Inferior parietal cortex (tissue), 1 donor: ENCODE results near the gene TRIP13.

ENCODE experiments used
- DNase-seq: peaks from one replicate; pipeline ENCODE4 v3.0.0-alpha.2; 2016; ENCODE audit errors: extremely low spot score

TRIP13 gene

GRCh38 chr5:854966-855743 is 37.5 kb upstream of the TRIP13 start:
- no peak for DNase-seq

DNA sequence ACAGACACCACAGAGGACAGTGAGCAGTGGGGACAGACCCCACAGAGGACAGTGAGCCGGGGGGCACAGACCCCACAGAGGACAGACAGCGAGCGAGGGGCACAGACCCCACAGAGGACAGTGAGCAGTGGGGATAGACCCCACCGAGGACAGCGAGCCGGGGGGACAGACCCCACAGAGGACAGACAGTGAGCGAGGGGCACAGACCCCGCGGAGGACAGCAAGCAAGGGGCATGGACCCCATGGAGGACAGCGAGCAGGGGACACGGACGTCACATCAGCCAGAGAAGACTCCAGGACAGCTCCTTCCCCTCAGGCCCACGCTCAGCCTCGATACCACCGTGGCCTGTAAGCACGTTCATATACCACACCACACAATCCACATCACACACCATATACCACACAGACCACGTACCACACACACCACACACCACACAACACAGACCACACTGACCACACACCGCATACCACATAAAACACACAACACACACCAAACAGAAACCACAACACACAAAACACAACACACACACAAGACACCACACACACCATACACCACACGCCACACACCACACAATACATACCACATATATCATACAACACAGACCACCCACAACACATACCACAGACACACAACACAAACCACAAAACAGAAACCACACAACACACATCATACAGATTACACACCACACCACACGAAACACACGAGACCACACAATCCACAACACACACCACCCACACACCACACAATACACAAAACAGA is 36.7 kb upstream of the TRIP13 start:
- DNase-seq = no peak

GRCh38 chr5:856531-857425 is 35.9 kb upstream of the TRIP13 start:
- DNase-seq = no peak

DNA sequence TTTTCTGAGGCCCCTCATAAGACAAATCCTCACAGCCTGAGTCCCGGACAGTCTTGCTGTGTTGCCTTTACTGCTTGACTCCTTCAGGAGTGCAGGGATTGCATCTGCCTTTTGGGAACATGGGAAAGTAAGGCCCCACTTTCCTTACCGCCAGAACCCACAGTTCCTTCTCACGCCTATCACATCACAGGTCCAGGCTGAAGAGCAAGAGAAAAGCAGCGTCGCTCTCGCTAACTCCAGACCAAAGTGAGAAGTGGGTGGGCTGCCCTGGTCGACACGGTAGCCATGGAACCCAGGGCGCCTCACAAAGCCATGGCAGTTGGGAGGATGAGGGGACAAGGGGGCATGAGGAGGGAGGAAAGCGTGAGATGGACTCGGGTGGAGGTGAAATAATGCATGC is 34.0 kb upstream of the TRIP13 start:
- no peak for DNase-seq

- DNase-seq = no peak
Measured at GRCh38 chr5:859391-859790, 33.3 kb upstream of the TRIP13 start.

- DNase-seq = no peak
Measured at GRCh38 chr5:859798-860296, 32.8 kb upstream of the TRIP13 start.

DNA sequence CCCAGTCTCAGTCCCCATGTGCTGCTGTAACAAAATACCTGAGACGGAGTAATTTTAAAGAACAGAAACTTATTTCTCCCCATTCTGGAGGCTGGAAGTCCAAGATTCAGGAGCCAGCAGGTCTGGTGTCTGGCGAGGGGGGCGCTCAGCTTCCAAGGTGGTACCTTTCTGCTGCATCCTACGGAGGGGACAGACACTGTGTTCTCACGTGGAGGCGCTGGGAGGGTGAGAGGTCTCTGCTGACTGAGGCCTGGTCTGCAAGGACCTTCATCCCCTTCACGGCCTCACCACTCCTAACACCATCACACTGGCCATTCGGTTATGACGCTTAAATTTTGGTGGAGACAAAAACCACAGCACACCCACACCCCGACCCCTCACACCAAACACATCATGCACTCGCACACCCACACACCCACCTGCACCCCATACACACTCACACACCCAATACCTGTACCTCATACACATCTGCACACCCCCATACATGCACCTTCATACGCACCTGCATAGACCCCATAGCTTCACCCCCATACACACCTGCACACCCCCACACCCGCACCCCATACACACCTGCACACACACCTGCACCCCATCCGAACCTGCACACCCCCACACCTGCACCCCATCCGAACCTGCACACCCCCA is 32.1 kb upstream of the TRIP13 start:
- DNase-seq = no peak

- DNase-seq = no peak
Measured at GRCh38 chr5:861442-862366, 31.0 kb upstream of the TRIP13 start.

DNA sequence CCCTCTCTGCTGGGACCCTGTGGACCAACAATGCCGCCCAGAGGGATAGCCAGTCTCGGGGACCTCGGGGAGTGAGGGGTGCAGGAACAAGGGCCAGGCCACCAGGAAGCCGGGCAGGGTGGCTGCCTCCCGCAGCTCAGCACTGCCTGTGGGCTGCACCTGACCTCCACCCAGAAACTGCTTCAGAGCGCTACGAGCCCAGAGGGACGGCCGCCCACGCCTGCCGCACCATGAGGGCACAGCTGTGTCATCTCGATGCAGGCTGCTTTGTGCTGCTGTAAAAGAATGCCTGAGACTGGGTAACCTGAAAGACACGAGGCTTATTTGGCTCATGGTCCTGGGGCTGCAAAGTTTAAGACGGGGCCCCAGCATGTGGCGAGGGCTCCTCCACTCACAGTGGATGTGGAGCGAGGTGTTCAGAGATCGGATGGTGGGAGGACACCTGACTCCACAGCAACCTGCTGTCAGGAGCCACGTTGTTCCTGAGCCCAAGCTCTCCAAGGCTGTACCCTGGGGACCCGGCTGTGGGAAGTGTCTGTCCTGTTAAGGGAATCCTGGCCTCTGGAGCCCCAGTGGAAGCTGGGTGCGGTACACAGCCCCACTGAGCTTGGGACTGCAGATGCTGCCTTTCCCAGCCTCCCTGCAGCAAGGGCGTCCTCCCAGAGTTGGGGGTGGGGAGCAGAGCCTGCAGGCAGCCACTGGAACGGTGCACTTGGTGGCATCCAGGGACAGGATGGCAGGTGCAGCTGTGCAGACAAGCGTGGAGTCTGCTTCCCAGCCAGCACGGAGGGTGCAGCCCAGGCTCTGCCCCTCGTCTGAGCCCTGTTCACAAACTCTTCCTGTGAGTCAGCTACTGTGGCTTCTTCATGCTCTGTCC is 30.1 kb upstream of the TRIP13 start:
- DNase-seq = no peak

GRCh38 chr5:863244-863805 is 29.4 kb upstream of the TRIP13 start:
- DNase-seq = no peak

GRCh38 chr5:864492-865167 is 28.1 kb upstream of the TRIP13 start:
- DNase-seq = no peak

GRCh38 chr5:865168-865521 is 27.5 kb upstream of the TRIP13 start:
- DNase-seq = no peak

DNA sequence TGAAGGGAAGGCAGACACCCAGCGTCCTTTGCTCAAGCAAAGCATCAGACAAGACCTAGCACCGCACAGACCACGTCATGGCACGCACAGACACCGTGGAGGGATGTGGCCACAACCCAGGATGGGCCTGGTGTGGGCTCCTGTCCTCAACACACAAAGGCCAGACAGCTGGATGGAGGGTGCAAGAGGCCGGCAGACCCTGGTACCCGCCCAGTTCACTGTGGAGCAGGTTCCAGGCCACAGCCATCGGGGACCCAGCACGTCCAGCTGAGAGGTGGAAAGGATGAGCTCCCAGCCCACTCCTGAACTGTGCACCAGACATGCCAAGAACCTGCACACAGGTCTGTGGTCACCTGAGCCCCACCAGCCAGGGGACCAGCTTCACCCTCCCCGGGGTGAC is 26.9 kb upstream of the TRIP13 start:
- DNase-seq = no peak

- DNase-seq = no peak
Measured at GRCh38 chr5:867300-867870, 25.3 kb upstream of the TRIP13 start.

GRCh38 chr5:868428-869135 is 24.1 kb upstream of the TRIP13 start:
- no peak for DNase-seq

GRCh38 chr5:870956-871355 is 21.7 kb upstream of the TRIP13 start:
- DNase-seq = no peak

DNA sequence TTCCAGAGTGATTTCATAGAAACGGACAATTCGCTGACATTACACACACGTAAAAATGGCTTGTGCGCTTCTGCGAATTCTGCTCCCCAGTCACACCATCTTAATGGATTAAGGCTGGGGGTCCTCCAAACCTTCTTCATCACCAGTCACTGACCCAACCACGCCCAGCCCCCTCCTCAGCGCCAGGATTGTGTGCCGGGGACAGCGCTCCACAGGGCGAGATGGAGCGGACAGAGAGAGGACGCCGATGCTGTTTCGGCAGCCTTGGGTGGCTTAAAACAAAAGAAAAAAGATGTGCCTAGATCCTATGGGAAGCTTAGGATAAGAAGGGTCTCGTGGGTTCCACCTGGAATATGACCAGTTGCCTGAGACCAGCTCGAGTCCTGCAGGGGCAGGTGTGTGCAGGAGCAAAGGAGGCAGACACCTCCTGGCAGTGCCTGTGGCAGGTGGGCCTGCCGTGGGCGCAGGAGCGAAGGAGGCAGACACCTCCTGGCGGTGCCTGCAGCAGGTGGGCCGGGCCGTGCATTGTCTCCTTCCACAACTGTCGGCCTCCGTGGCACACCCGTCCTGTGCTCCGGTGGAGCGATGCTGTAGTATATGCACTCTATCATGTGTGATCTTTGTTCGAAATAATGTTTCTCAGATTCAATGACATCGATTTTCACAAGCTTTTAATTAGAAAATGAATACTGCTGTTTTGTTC is 20.9 kb upstream of the TRIP13 start:
- DNase-seq = no peak
